Measurements from ENCODE around the gene HSD17B14.

DNA sequence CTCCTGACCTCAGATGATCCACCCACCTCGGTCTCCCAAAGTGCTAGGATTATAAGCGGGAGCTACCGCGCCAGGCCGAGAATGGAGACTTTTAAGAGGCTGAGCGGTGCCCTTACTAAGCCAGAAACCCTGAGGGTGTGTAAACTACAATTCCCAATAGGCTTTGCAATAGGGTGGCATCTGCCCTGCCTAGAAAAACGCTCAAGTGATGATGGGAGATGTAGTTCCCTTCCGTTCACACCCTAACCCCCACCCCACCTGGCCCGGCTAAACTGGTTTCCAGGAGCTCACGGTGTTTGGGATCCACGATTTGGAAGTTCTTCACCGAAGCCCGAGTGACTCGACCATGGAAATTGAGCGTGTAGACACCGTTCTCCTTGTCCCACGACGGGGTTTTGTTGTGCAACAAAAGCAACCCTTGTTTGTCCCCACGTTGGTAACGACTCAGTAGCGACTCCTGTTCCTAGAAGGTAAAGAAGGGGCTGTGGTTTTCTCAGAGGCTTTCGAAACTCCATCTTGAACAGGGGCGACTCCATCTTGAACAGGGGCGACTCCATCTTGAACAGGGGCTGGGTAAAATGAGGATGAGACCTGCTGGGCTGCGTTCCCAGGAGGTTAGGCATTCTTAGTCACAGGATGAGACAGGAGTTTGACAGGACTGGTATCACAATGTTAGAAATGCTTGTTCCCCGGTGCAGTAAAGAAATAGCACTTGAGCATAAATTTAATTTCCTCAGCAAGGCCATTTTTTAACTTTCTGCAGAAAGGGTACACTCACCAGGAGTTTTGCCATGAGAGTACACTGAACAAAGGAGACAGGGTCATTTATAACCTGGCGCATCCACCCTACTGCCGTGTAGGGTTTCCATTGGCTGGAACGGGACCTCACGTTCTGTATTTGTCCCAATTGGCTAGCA is 45.7 kb upstream of the HSD17B14 start:
- TF ChIP-seq, protein P1, sequence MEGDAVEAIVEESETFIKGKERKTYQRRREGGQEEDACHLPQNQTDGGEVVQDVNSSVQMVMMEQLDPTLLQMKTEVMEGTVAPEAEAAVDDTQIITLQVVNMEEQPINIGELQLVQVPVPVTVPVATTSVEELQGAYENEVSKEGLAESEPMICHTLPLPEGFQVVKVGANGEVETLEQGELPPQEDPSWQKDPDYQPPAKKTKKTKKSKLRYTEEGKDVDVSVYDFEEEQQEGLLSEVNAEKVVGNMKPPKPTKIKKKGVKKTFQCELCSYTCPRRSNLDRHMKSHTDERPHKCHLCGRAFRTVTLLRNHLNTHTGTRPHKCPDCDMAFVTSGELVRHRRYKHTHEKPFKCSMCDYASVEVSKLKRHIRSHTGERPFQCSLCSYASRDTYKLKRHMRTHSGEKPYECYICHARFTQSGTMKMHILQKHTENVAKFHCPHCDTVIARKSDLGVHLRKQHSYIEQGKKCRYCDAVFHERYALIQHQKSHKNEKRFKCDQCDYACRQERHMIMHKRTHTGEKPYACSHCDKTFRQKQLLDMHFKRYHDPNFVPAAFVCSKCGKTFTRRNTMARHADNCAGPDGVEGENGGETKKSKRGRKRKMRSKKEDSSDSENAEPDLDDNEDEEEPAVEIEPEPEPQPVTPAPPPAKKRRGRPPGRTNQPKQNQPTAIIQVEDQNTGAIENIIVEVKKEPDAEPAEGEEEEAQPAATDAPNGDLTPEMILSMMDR (IDR thresholded peaks at IDR 0.05) = no peak
- TF ChIP-seq POLR2AphosphoS5 (IDR thresholded peaks at IDR 0.05) = no peak
- TF ChIP-seq POLR2A (IDR thresholded peaks at IDR 0.05) = no peak
- no peak for TF ChIP-seq EP300 (IDR thresholded peaks at IDR 0.05)

Measured in sigmoid colon (tissue), 4 donors.